ENCODE data around the gene FAM161A.

- TF ChIP-seq, protein P1, sequence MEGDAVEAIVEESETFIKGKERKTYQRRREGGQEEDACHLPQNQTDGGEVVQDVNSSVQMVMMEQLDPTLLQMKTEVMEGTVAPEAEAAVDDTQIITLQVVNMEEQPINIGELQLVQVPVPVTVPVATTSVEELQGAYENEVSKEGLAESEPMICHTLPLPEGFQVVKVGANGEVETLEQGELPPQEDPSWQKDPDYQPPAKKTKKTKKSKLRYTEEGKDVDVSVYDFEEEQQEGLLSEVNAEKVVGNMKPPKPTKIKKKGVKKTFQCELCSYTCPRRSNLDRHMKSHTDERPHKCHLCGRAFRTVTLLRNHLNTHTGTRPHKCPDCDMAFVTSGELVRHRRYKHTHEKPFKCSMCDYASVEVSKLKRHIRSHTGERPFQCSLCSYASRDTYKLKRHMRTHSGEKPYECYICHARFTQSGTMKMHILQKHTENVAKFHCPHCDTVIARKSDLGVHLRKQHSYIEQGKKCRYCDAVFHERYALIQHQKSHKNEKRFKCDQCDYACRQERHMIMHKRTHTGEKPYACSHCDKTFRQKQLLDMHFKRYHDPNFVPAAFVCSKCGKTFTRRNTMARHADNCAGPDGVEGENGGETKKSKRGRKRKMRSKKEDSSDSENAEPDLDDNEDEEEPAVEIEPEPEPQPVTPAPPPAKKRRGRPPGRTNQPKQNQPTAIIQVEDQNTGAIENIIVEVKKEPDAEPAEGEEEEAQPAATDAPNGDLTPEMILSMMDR (IDR thresholded peaks at IDR 0.05; ENCODE audit: low read depth, low read length) = no peak
- no peak for TF ChIP-seq EZH2phosphoT487 (IDR thresholded peaks at IDR 0.05; ENCODE audit: low read depth)
Observed at GRCh38 chr2:61822255-61822654, 31.6 kb downstream of the FAM161A start.
